GM18858 (cell line): ENCODE results near the gene TUBD1.
A peak's percentile ranks its signal among the peaks of the same experiment; 100 is the strongest.
"Not testable (repeated sequence)": the region's sequence is repeated elsewhere in the genome, so short reads cannot be mapped to it uniquely, and the experiment has no call there.

Experiments used
- ATAC-seq: cut with Tn5 transposase; IDR thresholded peaks from one replicate; pipeline ENCODE4 v1.9.1; 2021; ENCODE audit not compliant: unreplicated experiment

TUBD1 gene

GRCh38 chr17:59876107-59876506, 16.6 kb downstream of the TUBD1 start:
- ATAC-seq: no peak

GRCh38 chr17:59874376-59874775, 18.4 kb downstream of the TUBD1 start:
- no peak for ATAC-seq

- not testable (repeated sequence) for ATAC-seq
Observed at GRCh38 chr17:59873414-59873813, 19.3 kb downstream of the TUBD1 start.

GRCh38 chr17:59872351-59872750, 20.4 kb downstream of the TUBD1 start:
- ATAC-seq: no peak

- ATAC-seq: no peak
Observed at GRCh38 chr17:59870482-59870881, 22.3 kb downstream of the TUBD1 start.

GRCh38 chr17:59869941-59870218, 22.9 kb downstream of the TUBD1 start:
- no peak for ATAC-seq

- ATAC-seq: no peak
Observed at GRCh38 chr17:59863616-59864015, 29.1 kb downstream of the TUBD1 start.

- no peak for ATAC-seq
Observed at GRCh38 chr17:59859444-59860025, 33.2 kb downstream of the TUBD1 start.

GRCh38 chr17:59858932-59859331, 33.8 kb downstream of the TUBD1 start:
- ATAC-seq: no peak

- ATAC-seq: no peak
Observed at GRCh38 chr17:59858167-59858816, 34.5 kb downstream of the TUBD1 start.

GRCh38 chr17:59856859-59857794, 35.6 kb downstream of the TUBD1 start:
- no peak for ATAC-seq

GRCh38 chr17:59853919-59854729, 38.6 kb downstream of the TUBD1 start:
- ATAC-seq: not testable (repeated sequence)

GRCh38 chr17:59853168-59853918, 39.4 kb downstream of the TUBD1 start:
- no peak for ATAC-seq

GRCh38 chr17:59852847-59853167, 39.9 kb downstream of the TUBD1 start:
- not testable (repeated sequence) for ATAC-seq

GRCh38 chr17:59851439-59852375, 41.0 kb downstream of the TUBD1 start:
- no peak for ATAC-seq

- ATAC-seq: not testable (repeated sequence)
Observed at GRCh38 chr17:59850311-59850710, 42.4 kb downstream of the TUBD1 start.

GRCh38 chr17:59848778-59849177, 44.0 kb downstream of the TUBD1 start:
- no peak for ATAC-seq

- ATAC-seq: no peak
Observed at GRCh38 chr17:59848385-59848668, 44.4 kb downstream of the TUBD1 start.

- ATAC-seq: peak; percentile 38
Observed at GRCh38 chr17:59846394-59847165, 46.2 kb downstream of the TUBD1 start.
